Lower lobe of right lung (tissue), 2 donors: ENCODE data around the gene DAB2IP. TPM values are rescaled to one million over a fixed set of nuclear protein-coding genes. Genes with fewer than 3 reads are reported as not detected.

Experiments used
- ATAC-seq, 2 donors: fragments of 200-7000 bp; cut with Tn5 transposase; one replicate each; pipeline ENCODE4 v1.9.1; 2020 to 2022; ENCODE audit warnings: mild to moderate bottlenecking in 2 of 2, moderate library complexity in 2 of 2
- DNase-seq: peaks from one replicate; pipeline ENCODE4 v3.0.0-alpha.2; 2020
- H3K27ac ChIP-seq: fragments of 200-600 bp; one replicate; pipeline ENCODE4 v1.8.0; 2022
- H3K27me3 ChIP-seq: fragments of 200-600 bp; one replicate; pipeline ENCODE4 v1.8.0; 2022; ENCODE audit warnings: low read depth
- H3K36me3 ChIP-seq: fragments of 200-600 bp; one replicate; pipeline ENCODE4 v1.8.0; 2022; ENCODE audit warnings: mild to moderate bottlenecking
- H3K4me1 ChIP-seq: fragments of 200-600 bp; one replicate; pipeline ENCODE4 v1.8.0; 2022
- H3K4me3 ChIP-seq: fragments of 200-600 bp; one replicate; pipeline ENCODE4 v1.8.0; 2022; ENCODE audit warnings: mild to moderate bottlenecking
- H3K9me3 ChIP-seq: fragments of 200-600 bp; one replicate; pipeline ENCODE4 v1.8.0; 2022
- CTCF ChIP-seq: fragments of 200-600 bp; IDR thresholded peaks from one replicate; pipeline ENCODE4 v1.8.0; 2022; ENCODE audit warnings: antibody characterized with exemption, mild to moderate bottlenecking
- intact Hi-C: fragments of 100-400 bp; cut with DNase I; formaldehyde crosslinking; loops from one replicate; pipeline ENCODE4 v1.11.0; 2022
- total RNA-seq: library from RNA; stranded (reverse); fragmentation: NEBNext Ultra II Directional; extraction: Animal tissue kit (Norgen Biotek cat#: 25700); gene quantifications from one replicate; pipeline ENCODE4 v1.2.1, GENCODE V29; 2021
- donor health status: DM: no; HTN: yes; CAD: no; lungs with severe emphysema.

The DAB2IP gene
- total RNA-seq, 1 donor from 2014 or later: 54.1 TPM

- no peak for ATAC-seq
- no peak for TF ChIP-seq CTCF
- no peak overlapping the region for H3K4me3 ChIP-seq
- peaks cover 15% of the 10 kb centered on the region for H3K4me1 ChIP-seq
- H3K9me3 ChIP-seq: no peaks in the 10 kb centered on the region
- no peaks in the 10 kb centered on the region for H3K36me3 ChIP-seq
- no peaks in the 10 kb centered on the region for H3K27me3 ChIP-seq
- DNase-seq: no peak
- intact Hi-C loops: no loop called here
- H3K27ac ChIP-seq: no peak overlapping the region
Measured at GRCh38 chr9:121707477-121708424, 56.3 kb downstream of the DAB2IP start.

DNA sequence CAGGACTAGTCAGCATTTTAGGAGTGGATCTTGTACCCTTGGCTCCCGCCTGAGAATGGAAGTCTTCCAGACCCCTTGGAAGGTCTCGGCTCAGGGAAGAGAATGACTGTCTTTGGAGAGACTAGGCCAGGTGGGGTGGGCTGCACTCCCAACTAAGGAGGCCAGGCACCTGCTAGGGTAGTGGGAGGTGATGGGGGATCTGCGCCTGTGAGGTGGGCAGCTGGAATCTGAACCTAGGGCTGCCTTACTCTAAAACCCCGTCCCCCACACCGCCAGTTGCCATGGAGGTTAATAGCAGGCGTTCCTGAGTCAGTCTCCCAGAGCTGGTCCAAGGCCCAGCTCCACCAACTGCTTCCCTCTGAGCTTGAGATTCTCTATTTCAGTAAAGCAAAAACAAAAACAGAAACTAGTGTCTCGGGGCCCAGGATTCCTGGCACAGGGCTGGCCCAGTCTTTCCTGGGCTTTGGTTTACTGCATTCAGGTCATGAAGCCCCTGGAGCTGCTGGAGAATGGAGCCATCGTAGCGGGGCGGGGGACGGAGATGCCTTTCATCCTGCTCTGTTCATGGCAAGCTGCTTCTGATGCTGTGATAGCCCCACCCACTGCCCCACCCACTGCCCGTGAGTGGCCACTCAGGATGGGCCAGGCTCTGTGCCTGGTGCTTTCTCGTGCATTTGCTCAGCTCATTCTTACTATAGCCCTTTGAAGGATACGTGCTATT is 57.5 kb downstream of the DAB2IP start:
- H3K9me3 ChIP-seq: no peaks in the 10 kb centered on the region
- TF ChIP-seq CTCF: no peak
- intact Hi-C loops: no loop called here
- ATAC-seq: peak in 1 of 2 donors; percentile 35
- no peak overlapping the region for H3K27ac ChIP-seq
- no peak overlapping the region for H3K4me3 ChIP-seq
- no peaks in the 10 kb centered on the region for H3K27me3 ChIP-seq
- DNase-seq: no peak
- no peaks in the 10 kb centered on the region for H3K36me3 ChIP-seq
- peaks cover 15% of the 10 kb centered on the region for H3K4me1 ChIP-seq

GRCh38 chr9:121709798-121710197 is 58.4 kb downstream of the DAB2IP start:
- peaks cover 22% of the 10 kb centered on the region for H3K4me1 ChIP-seq
- intact Hi-C loops: no loop called here
- no peak for DNase-seq
- H3K27me3 ChIP-seq: no peaks in the 10 kb centered on the region
- no peak for ATAC-seq
- H3K4me3 ChIP-seq: no peak overlapping the region
- H3K9me3 ChIP-seq: no peaks in the 10 kb centered on the region
- H3K36me3 ChIP-seq: no peaks in the 10 kb centered on the region
- H3K27ac ChIP-seq: no peak overlapping the region
- no peak for TF ChIP-seq CTCF

GRCh38 chr9:121711281-121711680 is 59.8 kb downstream of the DAB2IP start:
- no peak overlapping the region for H3K4me3 ChIP-seq
- H3K27ac ChIP-seq: no peak overlapping the region
- H3K36me3 ChIP-seq: no peaks in the 10 kb centered on the region
- TF ChIP-seq CTCF: no peak
- intact Hi-C loops: no loop called here
- no peak for ATAC-seq
- no peaks in the 10 kb centered on the region for H3K9me3 ChIP-seq
- H3K4me1 ChIP-seq: peaks cover 32% of the 10 kb centered on the region
- DNase-seq: no peak
- no peaks in the 10 kb centered on the region for H3K27me3 ChIP-seq

DNA sequence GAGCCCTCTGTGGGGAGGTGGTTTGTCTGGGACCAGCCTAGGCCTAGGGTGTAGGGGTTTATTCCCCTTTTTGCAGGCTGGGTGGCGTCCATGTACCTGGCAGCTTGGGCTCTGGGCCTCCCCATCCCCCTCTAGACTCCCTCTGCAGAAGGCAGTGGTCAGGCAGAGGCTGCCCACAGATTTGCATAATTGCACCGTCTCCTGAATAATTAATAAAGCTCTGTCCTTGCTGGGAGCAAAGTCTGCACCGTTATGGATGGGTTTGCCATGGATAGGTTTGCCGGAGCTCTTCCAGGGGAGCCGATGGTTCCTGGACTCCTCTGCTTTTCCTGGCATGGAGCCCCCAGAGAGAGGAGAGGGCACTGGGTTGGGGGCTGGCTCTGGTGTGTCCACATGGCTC is 60.4 kb downstream of the DAB2IP start:
- H3K4me3 ChIP-seq: no peak overlapping the region
- intact Hi-C loops: no loop called here
- DNase-seq: no peak
- H3K4me1 ChIP-seq: peaks cover 35% of the 10 kb centered on the region
- no peak for ATAC-seq
- H3K27me3 ChIP-seq: no peaks in the 10 kb centered on the region
- no peaks in the 10 kb centered on the region for H3K36me3 ChIP-seq
- no peak for TF ChIP-seq CTCF
- no peaks in the 10 kb centered on the region for H3K9me3 ChIP-seq
- no peak overlapping the region for H3K27ac ChIP-seq
